Measurements from ENCODE around the gene IL36RN.

DNA sequence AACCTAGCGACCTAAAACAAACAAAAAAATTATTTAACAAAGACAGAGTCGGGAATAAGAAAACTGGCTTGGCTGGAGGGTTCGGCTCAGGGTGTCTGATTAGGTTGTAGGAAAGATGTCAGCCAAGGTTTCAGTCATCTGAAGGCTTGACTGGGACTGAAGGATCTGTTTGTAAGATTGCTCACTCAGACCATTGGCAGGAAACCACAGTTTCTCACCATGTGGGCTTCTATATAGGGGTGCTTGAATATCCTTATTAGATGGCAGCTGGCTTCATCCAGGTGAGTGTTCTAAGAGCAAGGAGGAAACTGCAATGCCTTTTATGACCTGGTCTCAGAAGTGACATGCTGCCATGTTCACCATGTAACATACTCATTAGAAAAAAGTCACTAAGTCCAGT lies 5.3 kb upstream of the IL36RN start:
- TF ChIP-seq, protein P1, sequence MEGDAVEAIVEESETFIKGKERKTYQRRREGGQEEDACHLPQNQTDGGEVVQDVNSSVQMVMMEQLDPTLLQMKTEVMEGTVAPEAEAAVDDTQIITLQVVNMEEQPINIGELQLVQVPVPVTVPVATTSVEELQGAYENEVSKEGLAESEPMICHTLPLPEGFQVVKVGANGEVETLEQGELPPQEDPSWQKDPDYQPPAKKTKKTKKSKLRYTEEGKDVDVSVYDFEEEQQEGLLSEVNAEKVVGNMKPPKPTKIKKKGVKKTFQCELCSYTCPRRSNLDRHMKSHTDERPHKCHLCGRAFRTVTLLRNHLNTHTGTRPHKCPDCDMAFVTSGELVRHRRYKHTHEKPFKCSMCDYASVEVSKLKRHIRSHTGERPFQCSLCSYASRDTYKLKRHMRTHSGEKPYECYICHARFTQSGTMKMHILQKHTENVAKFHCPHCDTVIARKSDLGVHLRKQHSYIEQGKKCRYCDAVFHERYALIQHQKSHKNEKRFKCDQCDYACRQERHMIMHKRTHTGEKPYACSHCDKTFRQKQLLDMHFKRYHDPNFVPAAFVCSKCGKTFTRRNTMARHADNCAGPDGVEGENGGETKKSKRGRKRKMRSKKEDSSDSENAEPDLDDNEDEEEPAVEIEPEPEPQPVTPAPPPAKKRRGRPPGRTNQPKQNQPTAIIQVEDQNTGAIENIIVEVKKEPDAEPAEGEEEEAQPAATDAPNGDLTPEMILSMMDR (conservative IDR thresholded peaks at IDR 0.05) = no peak
- no peak for TF ChIP-seq ZFX (IDR thresholded peaks at IDR 0.05)

Measured in C4-2B (cell line).